ENCODE data around the gene HDAC10.

The HDAC10 gene

GRCh38 chr22:50248196-50249081, 2.6 kb downstream of the HDAC10 start:
- peak overlapping the region; percentile 38 for H3K14ac ChIP-seq (ENCODE audit: low read length)
- H3K9ac ChIP-seq (ENCODE audit: low read depth, low read length, poor library complexity) = peak overlapping the region; percentile 77
- peak overlapping the region; percentile 73 for H2BK12ac ChIP-seq (ENCODE audit: low read length)
- no peak overlapping the region for H3K18ac ChIP-seq (ENCODE audit: low read length)
- H4K91ac ChIP-seq (ENCODE audit: low read depth, low read length, poor library complexity) = peak overlapping the region; percentile 94
- no peak overlapping the region for H3K4me3 ChIP-seq (ENCODE audit: low read length in 2 of 2)
- no peak overlapping the region for H3K4me2 ChIP-seq (ENCODE audit: insufficient read depth, low read length, poor library complexity, severe bottlenecking)
- H3K36me3 ChIP-seq (replicated peaks in 1 of 2; ENCODE audit: control insufficient read depth in 2 of 2, insufficient read depth in 2 of 2, low read length in 2 of 2) = peaks cover 22 to 46% of the 10 kb centered on the region in 2 donors
- no peak overlapping the region for H2BK120ac ChIP-seq (ENCODE audit: low read depth, low read length)
- peak overlapping the region; percentile 73 for H3K23ac ChIP-seq (ENCODE audit: low read depth, low read length, poor library complexity)
- peaks cover 28 to 33% of the 10 kb centered on the region in 2 donors for H3K4me1 ChIP-seq (ENCODE audit: control insufficient read depth in 2 of 2, insufficient read depth in 1 of 2, low read depth in 1 of 2, low read length in 2 of 2)
- no peaks in the 10 kb centered on the region for H3K9me3 ChIP-seq (replicated peaks in 1 of 2; ENCODE audit: control insufficient read depth in 2 of 2, insufficient read depth in 1 of 2, low read depth in 1 of 2, low read length in 2 of 2)
- no peak overlapping the region for H3K4ac ChIP-seq (ENCODE audit: low read length)
- no peaks in the 10 kb centered on the region for H3K27me3 ChIP-seq (ENCODE audit: control insufficient read depth in 3 of 3, insufficient read depth in 3 of 3, low read depth in 1 of 3, low read length in 3 of 3)
- WGBS, 2 donors (ENCODE audit: extremely low coverage in 2 of 2, insufficient read length in 2 of 2, insufficient replicate concordance in 1 of 2) = no CpG with 5 or more reads among the region's 29 CpGs
- H3K27ac ChIP-seq (replicated peaks; ENCODE audit: low read length) = no peak overlapping the region
- peak overlapping the region; percentile 75 for H2AK5ac ChIP-seq (ENCODE audit: low read depth, low read length)
- H2BK15ac ChIP-seq (ENCODE audit: low read length) = peak overlapping the region; percentile 43
- H2BK5ac ChIP-seq (ENCODE audit: low read length) = no peak overlapping the region
- H4K8ac ChIP-seq (ENCODE audit: low read depth, low read length) = peak overlapping the region; percentile 82
- H3K79me1 ChIP-seq (ENCODE audit: low read depth, low read length) = peaks cover 28% of the 10 kb centered on the region
- H2AFZ ChIP-seq (ENCODE audit: low read length) = no peak overlapping the region
- no peak for DNase-seq (ENCODE audit: low spot score)

- peak overlapping the region in 1 of 2 donors; percentile 52 for H3K4me3 ChIP-seq (ENCODE audit: low read length in 2 of 2)
These were observed 3.3 kb downstream of the HDAC10 start for GRCh38 chr22:50247748-50248147.

GRCh38 chr22:50246242-50247175, 4.6 kb downstream of the HDAC10 start:
- Histone ChIP-seq H2AFZ (ENCODE audit: low read length) (no peak overlapping the region), H3K14ac (ENCODE audit: low read length) (no peak overlapping the region), H4K91ac (ENCODE audit: low read depth, low read length, poor library complexity) (no peak overlapping the region), H3K4me1 (ENCODE audit: control insufficient read depth in 2 of 2, insufficient read depth in 1 of 2, low read depth in 1 of 2, low read length in 2 of 2) (peaks cover 26 to 38% of the 10 kb centered on the region in 2 donors), H3K9me3 (replicated peaks in 1 of 2; ENCODE audit: control insufficient read depth in 2 of 2, insufficient read depth in 1 of 2, low read depth in 1 of 2, low read length in 2 of 2) (no peaks in the 10 kb centered on the region), H2BK5ac (ENCODE audit: low read length) (no peak overlapping the region), H3K4me3 (ENCODE audit: low read length in 2 of 2) (peak overlapping the region; percentile 13 to 85), H3K27ac (replicated peaks; ENCODE audit: low read length) (no peak overlapping the region), H3K23ac (ENCODE audit: low read depth, low read length, poor library complexity) (no peak overlapping the region), H2BK120ac (ENCODE audit: low read depth, low read length) (no peak overlapping the region), H3K27me3 (ENCODE audit: control insufficient read depth in 3 of 3, insufficient read depth in 3 of 3, low read depth in 1 of 3, low read length in 3 of 3) (no peaks in the 10 kb centered on the region), H3K36me3 (replicated peaks in 1 of 2; ENCODE audit: control insufficient read depth in 2 of 2, insufficient read depth in 2 of 2, low read length in 2 of 2) (peaks cover 17 to 34% of the 10 kb centered on the region in 2 donors), H3K4me2 (ENCODE audit: insufficient read depth, low read length, poor library complexity, severe bottlenecking) (no peak overlapping the region), H3K18ac (ENCODE audit: low read length) (no peak overlapping the region), H3K9ac (ENCODE audit: low read depth, low read length, poor library complexity) (no peak overlapping the region), H3K4ac (ENCODE audit: low read length) (no peak overlapping the region), H2AK5ac (ENCODE audit: low read depth, low read length) (peak overlapping the region; percentile 72), H2BK15ac (ENCODE audit: low read length) (no peak overlapping the region), H4K8ac (ENCODE audit: low read depth, low read length) (no peak overlapping the region), H3K79me1 (ENCODE audit: low read depth, low read length) (peaks cover 31% of the 10 kb centered on the region), H2BK12ac (ENCODE audit: low read length) (peak overlapping the region; percentile 51)
- DNase-seq (ENCODE audit: low spot score) = no peak
- WGBS, 2 donors (ENCODE audit: extremely low coverage in 2 of 2, insufficient read length in 2 of 2, insufficient replicate concordance in 1 of 2) = no CpG with 5 or more reads among the region's 20 CpGs

More at GRCh38 chr22:50247748-50248147, 3.3 kb downstream of the HDAC10 start:
- Histone ChIP-seq H3K23ac (ENCODE audit: low read depth, low read length, poor library complexity) (peak overlapping the region; percentile 65), H3K9ac (ENCODE audit: low read depth, low read length, poor library complexity) (peak overlapping the region; percentile 70), H3K4me1 (ENCODE audit: control insufficient read depth in 2 of 2, insufficient read depth in 1 of 2, low read depth in 1 of 2, low read length in 2 of 2) (peaks cover 28 to 35% of the 10 kb centered on the region in 2 donors), H2AFZ (ENCODE audit: low read length) (no peak overlapping the region), H4K8ac (ENCODE audit: low read depth, low read length) (no peak overlapping the region), H3K36me3 (replicated peaks in 1 of 2; ENCODE audit: control insufficient read depth in 2 of 2, insufficient read depth in 2 of 2, low read length in 2 of 2) (peaks cover 17 to 40% of the 10 kb centered on the region in 2 donors), H3K14ac (ENCODE audit: low read length) (peak overlapping the region; percentile 38), H3K4me2 (ENCODE audit: insufficient read depth, low read length, poor library complexity, severe bottlenecking) (no peak overlapping the region), H3K4ac (ENCODE audit: low read length) (no peak overlapping the region), H2BK12ac (ENCODE audit: low read length) (peak overlapping the region; percentile 73), H3K18ac (ENCODE audit: low read length) (no peak overlapping the region), H3K79me1 (ENCODE audit: low read depth, low read length) (peaks cover 30% of the 10 kb centered on the region), H2BK15ac (ENCODE audit: low read length) (no peak overlapping the region), H3K9me3 (replicated peaks in 1 of 2; ENCODE audit: control insufficient read depth in 2 of 2, insufficient read depth in 1 of 2, low read depth in 1 of 2, low read length in 2 of 2) (no peaks in the 10 kb centered on the region), H2BK5ac (ENCODE audit: low read length) (no peak overlapping the region), H4K91ac (ENCODE audit: low read depth, low read length, poor library complexity) (peak overlapping the region; percentile 94), H2BK120ac (ENCODE audit: low read depth, low read length) (no peak overlapping the region), H3K27me3 (ENCODE audit: control insufficient read depth in 3 of 3, insufficient read depth in 3 of 3, low read depth in 1 of 3, low read length in 3 of 3) (no peaks in the 10 kb centered on the region), H2AK5ac (ENCODE audit: low read depth, low read length) (peak overlapping the region; percentile 75), H3K27ac (replicated peaks; ENCODE audit: low read length) (no peak overlapping the region)
- WGBS, 2 donors (ENCODE audit: extremely low coverage in 2 of 2, insufficient read length in 2 of 2, insufficient replicate concordance in 1 of 2) = no CpG with 5 or more reads among the region's 16 CpGs
- no peak for DNase-seq (ENCODE audit: low spot score)

Measured in neuronal stem cell (in vitro differentiated cells).